ENCODE data around the gene DOK6. TPM values are rescaled to one million over a fixed set of nuclear protein-coding genes. Genes with fewer than 3 reads are reported as not detected.

The DOK6 gene
- total RNA-seq, 1 donor from 2014 or later: 0.67 TPM

DNA sequence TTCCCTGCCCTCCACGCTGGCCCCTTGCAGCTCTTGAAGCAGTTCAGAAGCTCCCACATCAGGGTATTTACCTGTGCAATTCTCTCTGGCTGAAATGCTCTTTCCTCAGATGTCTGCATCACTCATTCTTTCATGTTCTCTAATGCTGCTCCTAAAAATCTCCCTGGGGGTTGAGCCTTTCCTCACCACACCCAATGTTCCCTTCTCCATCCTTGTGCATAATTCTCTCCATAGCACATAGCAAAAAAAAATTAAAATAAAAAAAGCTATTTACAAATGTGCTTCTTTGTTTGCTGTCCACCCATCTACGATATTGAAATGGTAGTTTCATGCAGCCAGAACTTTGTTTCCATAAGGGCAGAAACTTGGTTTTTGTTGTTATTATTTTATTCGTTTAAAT, 155.5 kb downstream of the DOK6 start:
- H3K36me3 ChIP-seq (ENCODE audit: control insufficient read depth, insufficient read depth, low read length): no peaks in the 10 kb centered on the region
- H3K27me3 ChIP-seq (ENCODE audit: control insufficient read depth, insufficient read depth, low read length): no peaks in the 10 kb centered on the region
- H3K4me3 ChIP-seq (ENCODE audit: low read depth, low read length): no peak overlapping the region
- DNase-seq (ENCODE audit: low read depth): no peak
- TF ChIP-seq, protein P1, sequence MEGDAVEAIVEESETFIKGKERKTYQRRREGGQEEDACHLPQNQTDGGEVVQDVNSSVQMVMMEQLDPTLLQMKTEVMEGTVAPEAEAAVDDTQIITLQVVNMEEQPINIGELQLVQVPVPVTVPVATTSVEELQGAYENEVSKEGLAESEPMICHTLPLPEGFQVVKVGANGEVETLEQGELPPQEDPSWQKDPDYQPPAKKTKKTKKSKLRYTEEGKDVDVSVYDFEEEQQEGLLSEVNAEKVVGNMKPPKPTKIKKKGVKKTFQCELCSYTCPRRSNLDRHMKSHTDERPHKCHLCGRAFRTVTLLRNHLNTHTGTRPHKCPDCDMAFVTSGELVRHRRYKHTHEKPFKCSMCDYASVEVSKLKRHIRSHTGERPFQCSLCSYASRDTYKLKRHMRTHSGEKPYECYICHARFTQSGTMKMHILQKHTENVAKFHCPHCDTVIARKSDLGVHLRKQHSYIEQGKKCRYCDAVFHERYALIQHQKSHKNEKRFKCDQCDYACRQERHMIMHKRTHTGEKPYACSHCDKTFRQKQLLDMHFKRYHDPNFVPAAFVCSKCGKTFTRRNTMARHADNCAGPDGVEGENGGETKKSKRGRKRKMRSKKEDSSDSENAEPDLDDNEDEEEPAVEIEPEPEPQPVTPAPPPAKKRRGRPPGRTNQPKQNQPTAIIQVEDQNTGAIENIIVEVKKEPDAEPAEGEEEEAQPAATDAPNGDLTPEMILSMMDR (IDR thresholded peaks at IDR 0.05; ENCODE audit: insufficient read depth, low read length, poor library complexity, severe bottlenecking): no peak

DNA sequence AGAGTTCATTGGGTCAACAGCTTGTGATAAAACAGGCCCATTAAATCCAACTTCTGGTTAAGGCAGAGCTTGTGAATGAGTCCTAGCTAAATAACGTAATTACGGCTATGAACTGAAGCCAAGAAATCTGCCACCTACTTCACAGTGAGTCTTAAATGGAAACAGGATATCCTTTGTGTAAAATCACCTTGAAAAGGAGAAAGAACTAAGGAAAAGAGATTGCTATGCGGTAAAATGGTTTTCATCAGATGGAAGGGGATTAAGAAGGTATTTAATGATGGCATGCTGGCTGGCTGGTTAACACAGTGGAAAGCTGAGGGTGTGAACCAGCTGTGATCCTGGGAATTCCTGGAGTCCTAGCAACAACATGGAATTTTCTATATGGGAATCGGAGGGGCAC, 156.6 kb downstream of the DOK6 start:
- H3K4me3 ChIP-seq (ENCODE audit: low read depth, low read length): no peak overlapping the region
- no peak for DNase-seq (ENCODE audit: low read depth)
- H3K27me3 ChIP-seq (ENCODE audit: control insufficient read depth, insufficient read depth, low read length): no peaks in the 10 kb centered on the region
- H3K36me3 ChIP-seq (ENCODE audit: control insufficient read depth, insufficient read depth, low read length): no peaks in the 10 kb centered on the region
- TF ChIP-seq, protein P1 (IDR thresholded peaks at IDR 0.05; ENCODE audit: insufficient read depth, low read length, poor library complexity, severe bottlenecking): no peak

DNA sequence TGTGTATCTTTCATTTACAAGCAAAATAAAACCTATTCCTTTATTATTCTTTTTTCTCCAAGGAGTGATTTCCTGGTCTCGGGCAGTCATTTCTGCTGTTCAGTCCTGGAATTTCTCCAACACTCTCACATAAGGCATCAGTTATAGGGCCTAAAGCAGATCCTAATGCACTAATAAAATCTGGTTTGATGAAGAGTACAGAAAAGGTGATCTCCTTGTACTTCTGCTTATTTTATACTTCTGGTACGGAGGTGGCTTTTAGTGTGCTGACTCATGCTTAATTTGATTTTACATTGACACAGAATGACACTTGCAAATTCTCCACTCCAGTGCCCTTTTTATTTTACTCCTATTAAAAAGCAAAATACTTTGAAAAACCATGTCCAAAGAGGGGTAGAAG, 157.4 kb downstream of the DOK6 start:
- TF ChIP-seq, protein P1 (IDR thresholded peaks at IDR 0.05; ENCODE audit: insufficient read depth, low read length, poor library complexity, severe bottlenecking): no peak

DNA sequence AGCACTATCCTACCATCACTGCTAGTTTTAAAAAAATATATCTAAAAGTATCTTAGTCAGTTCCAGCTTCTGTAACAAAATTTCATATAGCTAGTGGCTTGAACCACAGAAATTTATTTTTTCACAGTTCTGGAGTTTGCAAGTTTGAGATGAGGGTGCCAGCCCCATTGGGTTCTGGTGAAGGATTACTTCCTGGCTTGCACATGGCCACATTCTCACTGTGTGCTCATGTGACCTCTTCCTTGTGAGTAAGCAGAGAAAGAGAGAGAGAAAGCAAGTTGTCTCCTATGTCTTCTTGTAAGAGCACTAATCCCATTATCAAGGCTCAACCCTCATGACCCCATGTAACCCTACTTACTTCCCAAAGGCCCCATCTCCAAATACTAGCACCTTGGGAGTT, 158.9 kb downstream of the DOK6 start:
- Histone ChIP-seq H3K27me3 (ENCODE audit: control insufficient read depth, insufficient read depth, low read length) (no peaks in the 10 kb centered on the region), H3K4me3 (ENCODE audit: low read depth, low read length) (no peak overlapping the region), H3K36me3 (ENCODE audit: control insufficient read depth, insufficient read depth, low read length) (no peaks in the 10 kb centered on the region)
- TF ChIP-seq, protein P1 (IDR thresholded peaks at IDR 0.05; ENCODE audit: insufficient read depth, low read length, poor library complexity, severe bottlenecking): no peak
- no peak for DNase-seq (ENCODE audit: low read depth)

More for the DNA sequence above, 157.4 kb downstream of the DOK6 start:
- Histone ChIP-seq H3K4me3 (ENCODE audit: low read depth, low read length) (no peak overlapping the region), H3K36me3 (ENCODE audit: control insufficient read depth, insufficient read depth, low read length) (no peaks in the 10 kb centered on the region), H3K27me3 (ENCODE audit: control insufficient read depth, insufficient read depth, low read length) (no peaks in the 10 kb centered on the region)
- no peak for DNase-seq (ENCODE audit: low read depth)

DNA sequence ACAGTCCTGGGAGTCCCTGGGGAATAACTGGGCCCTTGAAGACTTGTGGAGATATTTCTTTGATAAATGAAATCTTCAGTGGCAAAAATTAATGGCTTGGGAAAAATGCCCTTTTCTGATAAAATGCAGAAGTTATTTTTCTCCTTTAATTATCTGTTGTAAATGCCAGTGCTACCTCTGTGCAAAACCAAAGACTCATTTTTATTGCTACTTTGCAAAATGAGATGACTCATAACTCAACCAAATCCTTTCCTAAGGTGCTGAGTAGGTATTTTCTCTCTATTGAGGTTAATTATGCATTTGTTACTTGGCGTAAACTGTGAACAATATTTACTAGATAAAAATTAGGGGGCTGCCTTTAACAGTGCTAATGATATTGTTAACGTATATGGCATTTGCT, 163.9 kb downstream of the DOK6 start:
- no peak for DNase-seq (ENCODE audit: low read depth)
- TF ChIP-seq, protein P1 (IDR thresholded peaks at IDR 0.05; ENCODE audit: insufficient read depth, low read length, poor library complexity, severe bottlenecking): no peak
- no peaks in the 10 kb centered on the region for H3K36me3 ChIP-seq (ENCODE audit: control insufficient read depth, insufficient read depth, low read length)
- H3K4me3 ChIP-seq (ENCODE audit: low read depth, low read length): no peak overlapping the region
- H3K27me3 ChIP-seq (ENCODE audit: control insufficient read depth, insufficient read depth, low read length): no peaks in the 10 kb centered on the region

DNA sequence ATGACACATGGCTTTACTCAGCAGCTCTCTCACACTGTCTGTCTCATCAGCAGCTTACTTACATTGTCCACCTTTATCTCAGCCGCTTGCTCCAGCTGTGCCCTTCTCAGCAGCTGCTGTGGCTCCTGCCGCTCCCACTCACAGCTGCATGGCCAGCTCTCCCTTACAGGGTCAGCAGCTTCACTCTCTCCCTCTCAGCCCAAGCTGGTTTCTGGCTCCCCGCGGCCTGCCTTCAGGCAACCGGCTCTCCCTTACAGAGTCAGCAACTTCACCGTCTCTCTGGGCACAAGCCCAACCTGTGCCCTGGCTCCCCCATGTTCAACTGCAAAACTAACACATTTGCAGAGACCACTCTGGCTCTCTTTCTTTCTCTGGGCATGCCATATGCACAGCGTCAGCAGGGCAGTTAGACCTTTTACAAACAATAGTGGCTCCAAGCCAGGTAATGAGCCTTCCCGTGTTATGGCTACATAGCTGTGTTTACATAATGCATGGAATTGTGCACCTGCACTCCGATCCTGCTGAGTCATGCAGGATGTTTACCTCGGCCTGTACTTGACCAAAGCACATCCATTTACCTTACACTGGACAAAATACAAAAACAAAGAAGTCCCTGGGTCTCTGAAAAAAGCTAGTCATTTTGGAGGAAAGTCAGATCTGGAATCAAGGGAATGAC, 167.3 kb downstream of the DOK6 start:
- Histone ChIP-seq H3K27me3 (ENCODE audit: control insufficient read depth, insufficient read depth, low read length) (no peaks in the 10 kb centered on the region), H3K4me3 (ENCODE audit: low read depth, low read length) (no peak overlapping the region), H3K36me3 (ENCODE audit: control insufficient read depth, insufficient read depth, low read length) (no peaks in the 10 kb centered on the region)
- TF ChIP-seq, protein P1 (IDR thresholded peaks at IDR 0.05; ENCODE audit: insufficient read depth, low read length, poor library complexity, severe bottlenecking): no peak
- DNase-seq (ENCODE audit: low read depth): no peak

Measured in kidney epithelial cell (primary cell).